Esophagus (tissue), 2 donors: ENCODE measurements around the gene ACER3. TPM values are rescaled to one million over a fixed set of nuclear protein-coding genes. Genes with fewer than 3 reads are reported as not detected.
"Not testable (repeated sequence)": the region's sequence is repeated elsewhere in the genome, so short reads cannot be mapped to it uniquely, and the experiment has no call there.

Experiments
- H3K27ac ChIP-seq, 2 donors: one replicate each; pipeline ENCODE4 v1.5.1; 2013; ENCODE audit warnings: low read depth in 2 of 2, mild to moderate bottlenecking in 2 of 2, inconsistent platforms in 1 of 2, low read length in 1 of 2, moderate library complexity in 1 of 2
- H3K27me3 ChIP-seq, 2 donors: one replicate each; pipeline ENCODE4 v1.6.1; 2013; ENCODE audit warnings: low read length in 2 of 2, control low read depth in 1 of 2, mild to moderate bottlenecking in 1 of 2; ENCODE audit not compliant: insufficient read depth in 2 of 2, control insufficient read depth in 1 of 2
- H3K36me3 ChIP-seq, 2 donors: one replicate each; pipeline ENCODE4 v1.6.1; 2013; ENCODE audit warnings: low read length in 1 of 2; ENCODE audit not compliant: control insufficient read depth in 2 of 2, insufficient read depth in 2 of 2
- H3K4me1 ChIP-seq, 2 donors: one replicate each; pipeline ENCODE4 v1.6.1; 2013; ENCODE audit warnings: low read length in 1 of 2; ENCODE audit not compliant: control insufficient read depth in 2 of 2, insufficient read depth in 2 of 2
- H3K4me3 ChIP-seq, 2 donors: one replicate each; pipeline ENCODE4 v1.5.1; 2013; ENCODE audit warnings: low read length in 2 of 2, mild to moderate bottlenecking in 2 of 2, low read depth in 1 of 2, moderate library complexity in 1 of 2
- H3K9me3 ChIP-seq, 2 donors: one replicate each; pipeline ENCODE4 v1.6.1; 2013; ENCODE audit warnings: mild to moderate bottlenecking in 2 of 2, low read depth in 1 of 2, low read length in 1 of 2, moderate library complexity in 1 of 2; ENCODE audit not compliant: control insufficient read depth in 2 of 2, insufficient read depth in 1 of 2
- WGBS, 2 donors: extraction: QIAGEN DNeasy Blood & Tissue Kit; methylation state at CpG; one replicate each; pipeline ENCODE4 v1.1.7; 2013; 5-methylcytosine and 5-hydroxymethylcytosine counted together
- polyA plus RNA-seq, 2 donors: library from polyadenylated mRNA; stranded (reverse); fragments of 200-250 nt; gene quantifications; one replicate each; pipeline ENCODE4 v1.2.3, GENCODE V29; 2013
- donor health status: healthy with polysubstance abuse.
- donor health status: Bipolar disorder and iron deficiency.

Gene ACER3
- polyA plus RNA-seq, 2 donors = 7.2 to 8.2 TPM

- peak overlapping the region; percentile 25 to 49 for H3K4me3 ChIP-seq
- peaks cover 0 to 2% of the 10 kb centered on the region in 2 donors for H3K36me3 ChIP-seq
- no peaks in the 10 kb centered on the region for H3K27me3 ChIP-seq
- no peaks in the 10 kb centered on the region for H3K4me1 ChIP-seq
- WGBS, 2 donors = 4 to 9% methylated on average over 15 of the region's 15 CpGs
- H3K9me3 ChIP-seq = no peaks in the 10 kb centered on the region
- H3K27ac ChIP-seq = peak overlapping the region in 1 of 2 donors; percentile 58
These were observed 186.5 kb downstream of the ACER3 start for GRCh38 chr11:77047007-77047927.

GRCh38 chr11:77047928-77048446, 187.3 kb downstream of the ACER3 start:
- H3K4me1 ChIP-seq, H3K27ac ChIP-seq, H3K9me3 ChIP-seq, H3K27me3 ChIP-seq, H3K36me3 ChIP-seq, H3K4me3 ChIP-seq: not testable (repeated sequence)
- WGBS, 2 donors = 72 to 74% methylated on average over 7 of the region's 7 CpGs

- Histone ChIP-seq H3K27me3 (no peaks in the 10 kb centered on the region), H3K9me3 (peaks cover 0 to 3% of the 10 kb centered on the region in 2 donors), H3K4me3 (no peak overlapping the region), H3K27ac (no peak overlapping the region), H3K36me3 (no peaks in the 10 kb centered on the region), H3K4me1 (no peaks in the 10 kb centered on the region)
- WGBS, 2 donors = 69 to 76% methylated on average over 6 of the region's 6 CpGs
These were observed 188.3 kb downstream of the ACER3 start for GRCh38 chr11:77049026-77049425.

GRCh38 chr11:77051511-77051910, 190.8 kb downstream of the ACER3 start:
- whole genome bisulfite sequencing, 2 donors = 88 to 89% methylated on average over 3 of the region's 3 CpGs
- no peak overlapping the region for H3K27ac ChIP-seq
- H3K4me3 ChIP-seq = no peak overlapping the region
- peaks cover 5 to 7% of the 10 kb centered on the region in 2 donors for H3K9me3 ChIP-seq
- H3K27me3 ChIP-seq = no peaks in the 10 kb centered on the region
- H3K4me1 ChIP-seq = no peaks in the 10 kb centered on the region
- no peaks in the 10 kb centered on the region for H3K36me3 ChIP-seq

- no peaks in the 10 kb centered on the region for H3K4me1 ChIP-seq
- H3K27me3 ChIP-seq = no peaks in the 10 kb centered on the region
- H3K36me3 ChIP-seq = no peaks in the 10 kb centered on the region
- no peak overlapping the region for H3K27ac ChIP-seq
- WGBS, 2 donors = 79 to 86% methylated on average over 7 of the region's 7 CpGs
- H3K4me3 ChIP-seq = no peak overlapping the region
- H3K9me3 ChIP-seq = peaks cover 6 to 13% of the 10 kb centered on the region in 2 donors
These were observed 191.8 kb downstream of the ACER3 start for GRCh38 chr11:77052518-77052917.

- H3K4me3 ChIP-seq = no peak overlapping the region
- H3K36me3 ChIP-seq = no peaks in the 10 kb centered on the region
- H3K4me1 ChIP-seq = no peaks in the 10 kb centered on the region
- H3K9me3 ChIP-seq = peaks cover 6 to 13% of the 10 kb centered on the region in 2 donors
- H3K27me3 ChIP-seq = no peaks in the 10 kb centered on the region
- H3K27ac ChIP-seq = no peak overlapping the region
- 87 to 90% methylated on average over 14 of the region's 14 CpGs for WGBS, 2 donors
These were observed 192.7 kb downstream of the ACER3 start for GRCh38 chr11:77053217-77054015.

GRCh38 chr11:77054084-77054483, 193.4 kb downstream of the ACER3 start:
- H3K27ac ChIP-seq = no peak overlapping the region

GRCh38 chr11:77055101-77055561, 194.4 kb downstream of the ACER3 start:
- H3K27ac ChIP-seq = no peak overlapping the region
- H3K36me3 ChIP-seq = no peaks in the 10 kb centered on the region
- no peaks in the 10 kb centered on the region for H3K4me1 ChIP-seq
- 56 to 58% methylated on average over 2 of the region's 2 CpGs for WGBS, 2 donors
- peaks cover 6 to 13% of the 10 kb centered on the region in 2 donors for H3K9me3 ChIP-seq
- no peak overlapping the region for H3K4me3 ChIP-seq
- no peaks in the 10 kb centered on the region for H3K27me3 ChIP-seq

More at GRCh38 chr11:77054084-77054483, 193.4 kb downstream of the ACER3 start:
- Histone ChIP-seq H3K36me3 (no peaks in the 10 kb centered on the region), H3K9me3 (peaks cover 6 to 13% of the 10 kb centered on the region in 2 donors), H3K27me3 (no peaks in the 10 kb centered on the region), H3K4me1 (no peaks in the 10 kb centered on the region), H3K4me3 (no peak overlapping the region)
- 60 to 62% methylated on average over 1 of the region's 1 CpG for WGBS, 2 donors

GRCh38 chr11:77055913-77056312, 195.2 kb downstream of the ACER3 start:
- no peak overlapping the region for H3K27ac ChIP-seq
- no peaks in the 10 kb centered on the region for H3K4me1 ChIP-seq
- H3K27me3 ChIP-seq = no peaks in the 10 kb centered on the region
- WGBS, 2 donors = 93% methylated on average over 5 of the region's 5 CpGs
- peaks cover 6 to 13% of the 10 kb centered on the region in 2 donors for H3K9me3 ChIP-seq
- no peak overlapping the region for H3K4me3 ChIP-seq
- H3K36me3 ChIP-seq = no peaks in the 10 kb centered on the region
